Measurements from ENCODE around the gene AMBN. TPM values are rescaled to one million over a fixed set of nuclear protein-coding genes. Genes with fewer than 3 reads are reported as not detected.

Gene AMBN
- total RNA-seq, 1 donor from 2014 or later: not detected

DNA sequence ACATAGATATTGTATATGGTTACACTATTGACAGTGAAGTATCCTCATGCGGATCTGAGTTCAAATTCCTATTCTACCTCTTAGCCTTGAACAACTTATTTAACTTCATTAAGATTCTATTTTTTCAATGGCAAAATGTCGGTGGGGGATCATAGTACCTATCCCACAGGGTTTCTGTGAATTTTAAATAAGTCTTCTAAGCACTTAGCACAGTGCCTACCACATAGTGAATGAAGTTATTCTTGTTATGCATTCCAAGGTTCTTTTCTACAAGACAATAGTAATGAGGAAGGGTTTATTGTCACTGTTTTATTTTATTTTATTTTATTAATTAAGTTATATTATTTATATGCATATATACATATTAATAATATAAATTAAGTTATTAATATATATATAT lies 27.7 kb downstream of the AMBN start:
- intact Hi-C loops (cut with micrococcal nuclease): no loop called here
- Histone ChIP-seq H3K9me3 (replicated peaks) (no peaks in the 10 kb centered on the region), H3K36me3 (no peaks in the 10 kb centered on the region), H3K27ac (replicated peaks) (no peak overlapping the region), H3K27me3 (ENCODE audit: low read depth) (no peaks in the 10 kb centered on the region), H3K4me1 (no peaks in the 10 kb centered on the region), H3K4me3 (no peak overlapping the region)
- DNase-seq: no peak
- TF ChIP-seq, protein P1, sequence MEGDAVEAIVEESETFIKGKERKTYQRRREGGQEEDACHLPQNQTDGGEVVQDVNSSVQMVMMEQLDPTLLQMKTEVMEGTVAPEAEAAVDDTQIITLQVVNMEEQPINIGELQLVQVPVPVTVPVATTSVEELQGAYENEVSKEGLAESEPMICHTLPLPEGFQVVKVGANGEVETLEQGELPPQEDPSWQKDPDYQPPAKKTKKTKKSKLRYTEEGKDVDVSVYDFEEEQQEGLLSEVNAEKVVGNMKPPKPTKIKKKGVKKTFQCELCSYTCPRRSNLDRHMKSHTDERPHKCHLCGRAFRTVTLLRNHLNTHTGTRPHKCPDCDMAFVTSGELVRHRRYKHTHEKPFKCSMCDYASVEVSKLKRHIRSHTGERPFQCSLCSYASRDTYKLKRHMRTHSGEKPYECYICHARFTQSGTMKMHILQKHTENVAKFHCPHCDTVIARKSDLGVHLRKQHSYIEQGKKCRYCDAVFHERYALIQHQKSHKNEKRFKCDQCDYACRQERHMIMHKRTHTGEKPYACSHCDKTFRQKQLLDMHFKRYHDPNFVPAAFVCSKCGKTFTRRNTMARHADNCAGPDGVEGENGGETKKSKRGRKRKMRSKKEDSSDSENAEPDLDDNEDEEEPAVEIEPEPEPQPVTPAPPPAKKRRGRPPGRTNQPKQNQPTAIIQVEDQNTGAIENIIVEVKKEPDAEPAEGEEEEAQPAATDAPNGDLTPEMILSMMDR (IDR thresholded peaks at IDR 0.05; ENCODE audit: borderline replicate concordance): no peak

DNA sequence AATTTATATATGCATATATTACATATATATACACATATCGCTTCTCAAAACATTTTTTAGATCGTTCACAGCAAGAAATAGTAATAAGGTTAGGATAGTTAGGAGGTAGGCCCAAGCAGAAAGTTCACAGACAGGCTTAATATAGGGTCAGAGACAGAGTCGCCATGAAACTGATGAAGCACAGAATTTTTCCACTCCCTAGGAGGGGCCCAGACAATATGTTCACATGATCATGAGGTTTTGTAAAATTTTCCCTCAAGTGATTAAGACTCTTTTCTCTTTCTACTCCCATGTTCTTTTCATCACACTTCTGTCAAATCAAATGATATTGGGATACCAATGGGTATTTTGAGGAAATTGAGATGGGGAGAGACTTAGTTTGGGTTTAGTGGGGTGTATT lies 31.3 kb downstream of the AMBN start:
- Histone ChIP-seq H3K4me3 (no peak overlapping the region), H3K9me3 (replicated peaks) (no peaks in the 10 kb centered on the region), H3K36me3 (no peaks in the 10 kb centered on the region), H3K4me1 (no peaks in the 10 kb centered on the region), H3K27ac (replicated peaks) (no peak overlapping the region), H3K27me3 (ENCODE audit: low read depth) (no peaks in the 10 kb centered on the region)
- no peak for DNase-seq
- TF ChIP-seq, protein P1 (IDR thresholded peaks at IDR 0.05; ENCODE audit: borderline replicate concordance): no peak
- intact Hi-C loops (cut with micrococcal nuclease): no loop called here

DNA sequence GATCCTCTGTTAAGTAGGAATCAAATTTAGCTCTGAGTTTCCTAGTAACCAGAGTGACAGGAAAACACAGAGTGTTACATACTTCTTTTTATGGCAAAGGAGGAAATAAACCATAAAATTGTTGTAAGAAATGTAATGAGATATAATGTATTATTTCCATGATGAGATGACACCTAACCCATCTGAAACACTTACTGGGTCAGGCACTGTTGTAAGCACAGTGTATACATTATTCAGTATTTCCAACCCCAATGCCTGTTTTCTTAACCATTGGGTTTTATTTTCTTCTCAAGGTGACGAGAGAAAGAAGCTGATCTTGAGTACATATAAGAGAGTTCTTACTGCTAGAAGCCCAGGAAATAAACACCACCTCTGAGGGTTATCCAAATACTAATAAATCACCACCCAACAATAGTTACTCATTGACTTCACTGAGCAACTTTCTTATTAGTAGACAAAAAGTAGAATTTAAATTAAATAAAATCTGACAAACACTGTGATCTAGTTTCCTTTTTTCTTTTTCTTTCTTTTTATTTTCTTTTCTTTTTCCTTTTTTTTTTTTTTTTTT lies 32.3 kb downstream of the AMBN start:
- Histone ChIP-seq H3K36me3 (no peaks in the 10 kb centered on the region), H3K27me3 (ENCODE audit: low read depth) (no peaks in the 10 kb centered on the region), H3K4me3 (no peak overlapping the region), H3K4me1 (no peaks in the 10 kb centered on the region), H3K27ac (replicated peaks) (no peak overlapping the region), H3K9me3 (replicated peaks) (no peaks in the 10 kb centered on the region)
- TF ChIP-seq, protein P1 (IDR thresholded peaks at IDR 0.05; ENCODE audit: borderline replicate concordance): no peak
- DNase-seq: no peak
- intact Hi-C loops (cut with micrococcal nuclease): no loop called here

DNA sequence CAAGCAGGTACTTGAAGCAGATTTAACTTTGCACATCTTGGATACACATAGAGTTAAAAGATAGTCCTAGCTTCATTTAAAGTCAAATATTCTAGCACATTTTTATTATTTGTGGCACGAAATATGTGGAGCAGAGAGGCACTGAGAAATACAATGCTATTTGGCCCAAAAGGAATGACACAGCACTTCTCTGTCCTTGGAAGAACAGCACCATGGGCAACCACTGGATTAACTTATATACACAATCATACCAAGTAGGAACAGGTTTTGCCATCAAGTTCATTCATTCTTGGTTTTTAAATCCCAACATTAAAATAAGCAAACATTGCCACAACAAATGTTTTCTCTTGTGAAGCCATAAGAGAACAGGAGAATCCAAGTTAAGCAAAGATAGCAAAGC lies 35.6 kb downstream of the AMBN start:
- Histone ChIP-seq H3K36me3 (no peaks in the 10 kb centered on the region), H3K27ac (replicated peaks) (no peak overlapping the region), H3K4me1 (no peaks in the 10 kb centered on the region), H3K9me3 (replicated peaks) (no peaks in the 10 kb centered on the region), H3K4me3 (no peak overlapping the region), H3K27me3 (ENCODE audit: low read depth) (no peaks in the 10 kb centered on the region)
- no peak for DNase-seq
- intact Hi-C loops (cut with micrococcal nuclease): no loop called here
- TF ChIP-seq, protein P1 (IDR thresholded peaks at IDR 0.05; ENCODE audit: borderline replicate concordance): no peak

DNA sequence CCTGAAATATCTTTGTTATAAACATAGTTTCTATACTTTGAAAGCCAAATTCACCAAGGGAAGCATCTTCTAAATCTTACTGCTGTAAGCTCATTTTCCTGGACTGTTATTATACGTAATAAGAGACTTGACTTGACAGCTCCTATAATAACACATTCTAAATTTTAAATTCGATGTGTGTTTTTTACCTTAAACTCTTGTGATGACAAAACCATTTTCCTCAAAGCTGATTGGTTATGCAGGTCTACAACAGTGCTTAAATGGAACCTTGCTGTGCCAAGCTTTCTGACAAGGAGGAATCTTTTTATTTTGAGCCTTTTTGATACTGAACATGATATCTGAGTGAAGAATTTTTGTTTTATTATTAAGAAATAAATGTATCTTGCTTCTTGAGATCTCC lies 36.4 kb downstream of the AMBN start, which contains the start of gene ENAM:
Gene ENAM (plus strand): TSS at position 301 of the 400 bp plus-strand sequence. CDS start 757 bp downstream, outside the sequence.
- Histone ChIP-seq H3K36me3 (no peaks in the 10 kb centered on the region), H3K27ac (replicated peaks) (no peak within 1 kb of the TSS), H3K4me1 (no peaks in the 10 kb centered on the region), H3K9me3 (replicated peaks) (no peaks in the 10 kb centered on the region), H3K4me3 (no peak within 1 kb of the TSS), H3K27me3 (ENCODE audit: low read depth) (no peaks in the 10 kb centered on the region)
- TF ChIP-seq, protein P1 (IDR thresholded peaks at IDR 0.05; ENCODE audit: borderline replicate concordance): no peak
- intact Hi-C loops (cut with micrococcal nuclease): no loop called here
- DNase-seq: no peak
